Tibial artery (tissue), 4 donors: Measurements from ENCODE around the gene SYNGR2.
A peak's percentile ranks its signal among the peaks of the same experiment; 100 is the strongest.

Experiments
- DNase-seq, 2 donors: peaks; one replicate each; pipeline ENCODE4 v3.0.0-alpha.2; 2019
- H3K27ac ChIP-seq, 2 donors: fragments of 200-600 bp; sonication (generic) in 1 of 2; 1 replicate in 1 of 2; 2 replicates in 1 of 2; pipeline ENCODE4 v1.5.1; 2018 to 2019; ENCODE audit warnings: mild to moderate bottlenecking in 1 of 2
- H3K27me3 ChIP-seq, 2 donors: fragments of 200-600 bp; sonication (generic) in 1 of 2; one replicate each; pipeline versions ENCODE4 v1.5.1 to v1.6.0; 2016 to 2019
- H3K36me3 ChIP-seq, 3 donors: fragments of 200-600 bp; sonication (generic) in 2 of 3; one replicate each; pipeline ENCODE4 v1.5.1; 2016 to 2019; ENCODE audit warnings: mild to moderate bottlenecking in 2 of 3
- H3K4me1 ChIP-seq, 4 donors: fragments of 200-600 bp; sonication (generic) in 2 of 4; 1 replicate in 3 of 4; 2 replicates in 1 of 4; pipeline ENCODE4 v1.5.1; 2016 to 2019
- H3K4me3 ChIP-seq, 2 donors: fragments of 200-600 bp; sonication (generic) in 1 of 2; 1 replicate in 1 of 2; 2 replicates in 1 of 2; pipeline ENCODE4 v1.5.1; 2018 to 2019; ENCODE audit warnings: mild to moderate bottlenecking in 2 of 2
- H3K9me3 ChIP-seq, 3 donors: fragments of 200-600 bp; sonication (generic) in 1 of 3; one replicate each; pipeline ENCODE4 v1.5.1; 2016 to 2019
- intact Hi-C: fragments of 100-400 bp; cut with DNase I; formaldehyde crosslinking; loops from one replicate; pipeline ENCODE4 v1.15.0; 2023; ENCODE audit warnings: low total_unique reads
- TF ChIP-seq, protein P1 (sequence below), 2 experiments: fragments of 200-600 bp in 1 of 2; fragments of 450-650 bp in 1 of 2; IDR thresholded peaks; one replicate each; pipeline ENCODE4 v1.5.1; 2017 to 2019; ENCODE audit warnings: antibody characterized with exemption in 2 of 2, mild to moderate bottlenecking in 1 of 2, moderate library complexity in 1 of 2

The SYNGR2 gene

DNA sequence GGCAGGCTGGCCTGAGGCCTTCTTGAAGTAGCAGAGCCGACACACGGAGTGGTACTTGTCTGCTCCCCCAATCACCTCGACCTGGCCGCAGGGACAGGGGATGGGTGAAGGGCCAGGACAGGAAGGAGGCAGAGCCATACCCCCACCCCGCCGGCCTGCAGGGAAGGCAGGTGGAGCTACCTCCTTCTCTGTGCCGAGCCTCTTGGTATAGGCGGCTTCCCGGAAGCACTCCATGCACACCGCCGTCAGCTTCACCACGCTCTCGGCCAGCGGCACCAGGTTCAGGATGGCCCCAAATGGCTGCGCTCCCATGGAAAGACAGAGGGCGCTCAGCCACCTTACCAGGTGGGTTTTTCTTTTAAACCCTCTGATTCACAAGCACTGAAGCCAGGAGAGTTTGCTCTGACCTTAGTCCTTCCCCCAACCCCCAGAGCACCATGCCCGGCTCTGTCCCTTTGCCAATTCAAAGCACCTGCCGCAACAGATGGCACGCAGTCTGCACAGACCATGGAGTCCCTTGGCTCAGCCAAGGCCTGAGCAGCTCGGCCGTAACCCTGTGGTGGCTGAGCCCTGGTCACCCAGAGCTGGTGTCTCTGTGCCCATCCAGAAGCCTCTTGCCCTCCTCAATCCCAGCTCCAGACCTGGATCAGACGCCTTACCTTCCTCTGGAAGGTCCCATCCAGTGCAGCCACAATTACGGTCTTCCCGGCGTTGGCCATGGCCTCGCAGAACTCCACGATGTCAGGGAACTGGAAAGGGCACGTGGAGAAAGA lies 6.7 kb downstream of the SYNGR2 start:
- no peaks in the 10 kb centered on the region for H3K27me3 ChIP-seq
- intact Hi-C loops = no loop called here
- H3K27ac ChIP-seq = peak overlapping the region; percentile 71 to 73
- TF ChIP-seq, protein P1, sequence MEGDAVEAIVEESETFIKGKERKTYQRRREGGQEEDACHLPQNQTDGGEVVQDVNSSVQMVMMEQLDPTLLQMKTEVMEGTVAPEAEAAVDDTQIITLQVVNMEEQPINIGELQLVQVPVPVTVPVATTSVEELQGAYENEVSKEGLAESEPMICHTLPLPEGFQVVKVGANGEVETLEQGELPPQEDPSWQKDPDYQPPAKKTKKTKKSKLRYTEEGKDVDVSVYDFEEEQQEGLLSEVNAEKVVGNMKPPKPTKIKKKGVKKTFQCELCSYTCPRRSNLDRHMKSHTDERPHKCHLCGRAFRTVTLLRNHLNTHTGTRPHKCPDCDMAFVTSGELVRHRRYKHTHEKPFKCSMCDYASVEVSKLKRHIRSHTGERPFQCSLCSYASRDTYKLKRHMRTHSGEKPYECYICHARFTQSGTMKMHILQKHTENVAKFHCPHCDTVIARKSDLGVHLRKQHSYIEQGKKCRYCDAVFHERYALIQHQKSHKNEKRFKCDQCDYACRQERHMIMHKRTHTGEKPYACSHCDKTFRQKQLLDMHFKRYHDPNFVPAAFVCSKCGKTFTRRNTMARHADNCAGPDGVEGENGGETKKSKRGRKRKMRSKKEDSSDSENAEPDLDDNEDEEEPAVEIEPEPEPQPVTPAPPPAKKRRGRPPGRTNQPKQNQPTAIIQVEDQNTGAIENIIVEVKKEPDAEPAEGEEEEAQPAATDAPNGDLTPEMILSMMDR (IDR thresholded peaks at IDR 0.05) = no peak
- H3K4me1 ChIP-seq = peaks cover 11 to 73% (median 54%) of the 10 kb centered on the region in 4 donors
- peaks cover 5 to 29% (median 8%) of the 10 kb centered on the region in 3 donors for H3K36me3 ChIP-seq
- H3K9me3 ChIP-seq = no peaks in the 10 kb centered on the region
- H3K4me3 ChIP-seq = no peak overlapping the region
- DNase-seq = no peak

DNA sequence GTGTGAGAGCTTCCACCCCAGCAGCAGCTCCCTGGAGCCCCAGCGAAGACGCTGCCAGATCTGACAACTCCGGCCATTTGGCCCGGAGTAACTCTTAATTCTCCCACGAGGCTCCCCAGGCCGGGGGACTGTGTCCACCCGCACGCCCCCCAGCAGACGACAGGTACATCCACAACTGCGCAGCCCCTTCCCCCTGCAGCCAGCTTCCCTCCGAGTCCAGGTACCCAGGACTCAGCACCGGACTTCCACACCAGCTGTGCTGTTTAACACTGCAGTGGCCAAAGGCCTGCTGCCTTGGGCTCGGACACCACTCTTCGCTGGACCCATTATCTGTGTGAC lies 7.2 kb downstream of the SYNGR2 start:
- H3K9me3 ChIP-seq = no peaks in the 10 kb centered on the region
- no peak overlapping the region for H3K4me3 ChIP-seq
- peak overlapping the region; percentile 71 to 73 for H3K27ac ChIP-seq
- intact Hi-C loops = no loop called here
- peaks cover 5 to 23% (median 8%) of the 10 kb centered on the region in 3 donors for H3K36me3 ChIP-seq
- no peaks in the 10 kb centered on the region for H3K27me3 ChIP-seq
- TF ChIP-seq, protein P1 (IDR thresholded peaks at IDR 0.05) = no peak
- DNase-seq = no peak
- H3K4me1 ChIP-seq = peaks cover 11 to 77% (median 53%) of the 10 kb centered on the region in 4 donors

DNA sequence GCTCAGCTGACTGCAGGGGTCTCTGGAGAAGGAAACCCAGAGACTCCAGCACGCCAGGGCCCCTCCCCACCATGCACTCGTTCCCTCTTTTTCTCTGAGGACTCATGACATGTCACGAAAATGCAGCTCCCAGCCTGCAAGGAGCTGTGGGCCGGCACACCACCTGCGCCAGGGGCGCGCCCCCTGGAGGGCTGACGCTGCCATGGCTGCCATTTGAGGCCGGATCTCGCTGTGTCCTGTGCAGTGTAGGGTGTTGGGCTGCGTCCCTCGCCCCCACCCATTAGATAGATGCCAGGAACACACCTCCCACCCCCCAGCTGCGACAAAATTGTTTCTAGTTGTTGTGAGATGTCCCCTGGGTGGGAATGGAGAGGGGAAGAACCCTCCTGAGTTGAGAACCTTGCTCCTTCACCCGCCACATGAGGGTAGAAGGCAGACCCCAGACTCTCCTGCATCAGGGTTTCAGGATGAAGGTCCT lies 8.2 kb downstream of the SYNGR2 start:
- H3K4me1 ChIP-seq = peaks cover 11 to 79% (median 50%) of the 10 kb centered on the region in 4 donors
- intact Hi-C loops = loop anchor here (2.0 kb wide), 1 partner anchor 64 kb away; no protein-coding TSS in a partner anchor
- H3K9me3 ChIP-seq = no peaks in the 10 kb centered on the region
- H3K27me3 ChIP-seq = no peaks in the 10 kb centered on the region
- TF ChIP-seq, protein P1 (IDR thresholded peaks at IDR 0.05) = peak; percentile 75 to 90
- H3K4me3 ChIP-seq = no peak overlapping the region
- H3K27ac ChIP-seq = no peak overlapping the region
- peaks cover under 1 to 14% (median 4%) of the 10 kb centered on the region in 3 donors for H3K36me3 ChIP-seq
- peak; percentile 56 to 81 for DNase-seq

DNA sequence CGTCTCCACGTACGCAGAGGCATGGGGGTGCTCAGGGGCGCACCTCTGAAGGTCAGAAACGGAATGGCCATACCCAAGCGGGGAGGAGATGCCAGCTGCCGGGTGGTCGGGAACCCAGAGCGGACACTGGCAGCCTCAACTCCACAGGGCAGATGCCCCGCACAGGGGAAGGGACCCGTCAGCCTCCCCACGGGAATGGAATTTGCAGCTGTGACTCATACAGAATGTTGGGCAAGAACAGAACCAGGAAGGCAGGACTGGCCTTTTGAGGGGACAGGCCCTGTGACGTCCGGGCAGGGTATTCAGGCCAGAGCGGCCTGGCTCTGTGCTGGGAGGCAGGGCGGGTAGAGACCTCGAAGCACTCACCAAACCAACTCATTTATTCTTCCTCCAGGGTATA lies 11.0 kb downstream of the SYNGR2 start:
- H3K27me3 ChIP-seq = no peaks in the 10 kb centered on the region
- H3K4me1 ChIP-seq = peaks cover 10 to 51% (median 32%) of the 10 kb centered on the region in 4 donors
- TF ChIP-seq, protein P1 (IDR thresholded peaks at IDR 0.05) = no peak
- intact Hi-C loops = no loop called here
- H3K4me3 ChIP-seq = no peak overlapping the region
- no peaks in the 10 kb centered on the region for H3K36me3 ChIP-seq
- DNase-seq = peak; percentile 47 to 86
- peak overlapping the region; percentile 69 to 71 for H3K27ac ChIP-seq
- H3K9me3 ChIP-seq = no peaks in the 10 kb centered on the region

DNA sequence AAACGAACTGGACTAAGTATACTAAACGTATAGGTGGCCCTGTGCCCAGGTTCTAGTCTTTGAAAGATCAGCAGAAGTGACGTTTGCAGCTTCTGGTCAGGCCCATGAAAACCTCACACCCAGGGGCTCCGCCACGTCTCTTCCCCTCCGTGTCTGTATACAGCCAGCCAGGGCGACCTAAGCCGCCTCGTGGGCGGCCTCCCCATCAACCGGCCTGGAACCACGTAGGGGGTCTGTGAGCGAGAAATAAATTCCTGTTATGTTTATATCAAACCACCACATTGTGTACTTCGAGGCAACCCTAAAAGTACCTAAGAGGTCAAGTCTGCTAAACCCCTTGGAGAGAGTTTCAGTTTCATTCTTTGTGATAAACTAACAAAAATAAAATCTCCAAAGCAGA lies 11.7 kb downstream of the SYNGR2 start:
- H3K9me3 ChIP-seq = no peaks in the 10 kb centered on the region
- TF ChIP-seq, protein P1 (IDR thresholded peaks at IDR 0.05) = no peak
- H3K36me3 ChIP-seq = no peaks in the 10 kb centered on the region
- no peak for DNase-seq
- H3K4me1 ChIP-seq = peaks cover 2 to 44% (median 25%) of the 10 kb centered on the region in 4 donors
- no peaks in the 10 kb centered on the region for H3K27me3 ChIP-seq
- intact Hi-C loops = no loop called here
- H3K4me3 ChIP-seq = no peak overlapping the region
- peak overlapping the region; percentile 69 to 71 for H3K27ac ChIP-seq
